Measurements from ENCODE around the gene KCNJ4.
"Not testable (repeated sequence)": the region's sequence is repeated elsewhere in the genome, so short reads cannot be mapped to it uniquely, and the experiment has no call there.

DNA sequence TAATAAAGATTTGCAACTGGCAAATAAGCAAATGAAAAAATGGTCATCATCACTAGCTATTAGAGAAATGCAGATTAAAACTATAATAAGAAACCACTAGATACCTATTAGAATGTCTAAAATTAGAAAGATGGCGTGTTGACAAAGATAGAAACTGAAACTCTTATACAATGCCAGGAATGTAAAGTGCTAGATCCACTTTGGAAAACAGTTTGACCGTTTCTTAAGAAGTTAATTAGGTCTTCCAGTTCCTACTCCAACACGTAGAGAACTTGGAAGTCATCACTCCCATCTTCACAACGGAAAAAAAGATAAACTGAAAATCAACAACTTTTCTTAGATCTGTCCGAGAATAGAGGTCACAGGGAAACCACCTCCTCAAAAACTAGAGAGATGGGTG, 68.1 kb downstream of the KCNJ4 start:
- TF ChIP-seq, protein P1, sequence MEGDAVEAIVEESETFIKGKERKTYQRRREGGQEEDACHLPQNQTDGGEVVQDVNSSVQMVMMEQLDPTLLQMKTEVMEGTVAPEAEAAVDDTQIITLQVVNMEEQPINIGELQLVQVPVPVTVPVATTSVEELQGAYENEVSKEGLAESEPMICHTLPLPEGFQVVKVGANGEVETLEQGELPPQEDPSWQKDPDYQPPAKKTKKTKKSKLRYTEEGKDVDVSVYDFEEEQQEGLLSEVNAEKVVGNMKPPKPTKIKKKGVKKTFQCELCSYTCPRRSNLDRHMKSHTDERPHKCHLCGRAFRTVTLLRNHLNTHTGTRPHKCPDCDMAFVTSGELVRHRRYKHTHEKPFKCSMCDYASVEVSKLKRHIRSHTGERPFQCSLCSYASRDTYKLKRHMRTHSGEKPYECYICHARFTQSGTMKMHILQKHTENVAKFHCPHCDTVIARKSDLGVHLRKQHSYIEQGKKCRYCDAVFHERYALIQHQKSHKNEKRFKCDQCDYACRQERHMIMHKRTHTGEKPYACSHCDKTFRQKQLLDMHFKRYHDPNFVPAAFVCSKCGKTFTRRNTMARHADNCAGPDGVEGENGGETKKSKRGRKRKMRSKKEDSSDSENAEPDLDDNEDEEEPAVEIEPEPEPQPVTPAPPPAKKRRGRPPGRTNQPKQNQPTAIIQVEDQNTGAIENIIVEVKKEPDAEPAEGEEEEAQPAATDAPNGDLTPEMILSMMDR (conservative IDR thresholded peaks at IDR 0.05): not testable (repeated sequence)
- TF ChIP-seq EZH2 (IDR thresholded peaks at IDR 0.05; ENCODE audit: low read depth): not testable (repeated sequence)

Data from PC-9 (cell line).